ENCODE data around the gene KCNH5. TPM values are rescaled to one million over a fixed set of nuclear protein-coding genes. Genes with fewer than 3 reads are reported as not detected.

Gene KCNH5
- total and polyA plus RNA-seq, 2 of the 13 experiments (the other 11 are each of a cell fraction or from before 2014, with no cell fraction given) = not detected

DNA sequence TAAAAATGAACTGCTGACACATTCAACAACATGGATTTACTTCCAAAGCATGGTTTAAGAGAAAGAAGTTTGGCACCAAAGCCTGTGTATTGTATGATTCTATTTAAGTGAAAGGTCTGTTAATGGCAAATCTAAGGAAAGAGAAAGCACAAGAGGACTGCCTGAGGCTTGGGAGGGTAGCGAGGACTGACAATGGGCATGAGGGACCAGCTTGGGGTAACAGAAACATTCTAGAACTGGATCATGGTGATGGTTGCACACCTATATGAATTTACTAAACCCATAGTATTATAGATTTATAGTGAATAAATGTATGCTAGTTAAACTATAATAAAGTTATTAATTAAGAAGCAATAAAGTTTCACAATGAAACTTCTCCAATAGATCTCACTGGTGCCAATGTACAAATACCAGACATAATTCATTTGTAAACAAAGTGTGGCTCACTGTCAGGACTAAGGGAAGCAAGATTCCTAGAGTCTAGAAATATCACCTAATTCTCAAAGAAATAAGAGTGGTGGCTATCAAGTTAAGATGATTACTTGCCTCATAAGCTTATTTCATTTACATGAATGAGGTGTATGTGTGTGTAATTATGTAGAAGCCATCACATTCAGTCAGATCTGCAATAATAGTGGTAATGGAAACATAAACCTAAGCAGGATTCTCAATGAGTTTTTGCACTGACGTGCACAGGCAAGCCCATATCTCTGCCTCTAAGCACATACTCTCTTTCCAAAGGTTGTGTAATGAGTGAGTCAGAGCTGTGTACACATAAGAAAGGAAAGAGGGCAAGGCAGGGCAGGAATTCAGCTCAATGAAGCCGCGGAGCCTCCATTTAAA lies 353.4 kb downstream of the KCNH5 start (continued):
- TF ChIP-seq, protein P1, sequence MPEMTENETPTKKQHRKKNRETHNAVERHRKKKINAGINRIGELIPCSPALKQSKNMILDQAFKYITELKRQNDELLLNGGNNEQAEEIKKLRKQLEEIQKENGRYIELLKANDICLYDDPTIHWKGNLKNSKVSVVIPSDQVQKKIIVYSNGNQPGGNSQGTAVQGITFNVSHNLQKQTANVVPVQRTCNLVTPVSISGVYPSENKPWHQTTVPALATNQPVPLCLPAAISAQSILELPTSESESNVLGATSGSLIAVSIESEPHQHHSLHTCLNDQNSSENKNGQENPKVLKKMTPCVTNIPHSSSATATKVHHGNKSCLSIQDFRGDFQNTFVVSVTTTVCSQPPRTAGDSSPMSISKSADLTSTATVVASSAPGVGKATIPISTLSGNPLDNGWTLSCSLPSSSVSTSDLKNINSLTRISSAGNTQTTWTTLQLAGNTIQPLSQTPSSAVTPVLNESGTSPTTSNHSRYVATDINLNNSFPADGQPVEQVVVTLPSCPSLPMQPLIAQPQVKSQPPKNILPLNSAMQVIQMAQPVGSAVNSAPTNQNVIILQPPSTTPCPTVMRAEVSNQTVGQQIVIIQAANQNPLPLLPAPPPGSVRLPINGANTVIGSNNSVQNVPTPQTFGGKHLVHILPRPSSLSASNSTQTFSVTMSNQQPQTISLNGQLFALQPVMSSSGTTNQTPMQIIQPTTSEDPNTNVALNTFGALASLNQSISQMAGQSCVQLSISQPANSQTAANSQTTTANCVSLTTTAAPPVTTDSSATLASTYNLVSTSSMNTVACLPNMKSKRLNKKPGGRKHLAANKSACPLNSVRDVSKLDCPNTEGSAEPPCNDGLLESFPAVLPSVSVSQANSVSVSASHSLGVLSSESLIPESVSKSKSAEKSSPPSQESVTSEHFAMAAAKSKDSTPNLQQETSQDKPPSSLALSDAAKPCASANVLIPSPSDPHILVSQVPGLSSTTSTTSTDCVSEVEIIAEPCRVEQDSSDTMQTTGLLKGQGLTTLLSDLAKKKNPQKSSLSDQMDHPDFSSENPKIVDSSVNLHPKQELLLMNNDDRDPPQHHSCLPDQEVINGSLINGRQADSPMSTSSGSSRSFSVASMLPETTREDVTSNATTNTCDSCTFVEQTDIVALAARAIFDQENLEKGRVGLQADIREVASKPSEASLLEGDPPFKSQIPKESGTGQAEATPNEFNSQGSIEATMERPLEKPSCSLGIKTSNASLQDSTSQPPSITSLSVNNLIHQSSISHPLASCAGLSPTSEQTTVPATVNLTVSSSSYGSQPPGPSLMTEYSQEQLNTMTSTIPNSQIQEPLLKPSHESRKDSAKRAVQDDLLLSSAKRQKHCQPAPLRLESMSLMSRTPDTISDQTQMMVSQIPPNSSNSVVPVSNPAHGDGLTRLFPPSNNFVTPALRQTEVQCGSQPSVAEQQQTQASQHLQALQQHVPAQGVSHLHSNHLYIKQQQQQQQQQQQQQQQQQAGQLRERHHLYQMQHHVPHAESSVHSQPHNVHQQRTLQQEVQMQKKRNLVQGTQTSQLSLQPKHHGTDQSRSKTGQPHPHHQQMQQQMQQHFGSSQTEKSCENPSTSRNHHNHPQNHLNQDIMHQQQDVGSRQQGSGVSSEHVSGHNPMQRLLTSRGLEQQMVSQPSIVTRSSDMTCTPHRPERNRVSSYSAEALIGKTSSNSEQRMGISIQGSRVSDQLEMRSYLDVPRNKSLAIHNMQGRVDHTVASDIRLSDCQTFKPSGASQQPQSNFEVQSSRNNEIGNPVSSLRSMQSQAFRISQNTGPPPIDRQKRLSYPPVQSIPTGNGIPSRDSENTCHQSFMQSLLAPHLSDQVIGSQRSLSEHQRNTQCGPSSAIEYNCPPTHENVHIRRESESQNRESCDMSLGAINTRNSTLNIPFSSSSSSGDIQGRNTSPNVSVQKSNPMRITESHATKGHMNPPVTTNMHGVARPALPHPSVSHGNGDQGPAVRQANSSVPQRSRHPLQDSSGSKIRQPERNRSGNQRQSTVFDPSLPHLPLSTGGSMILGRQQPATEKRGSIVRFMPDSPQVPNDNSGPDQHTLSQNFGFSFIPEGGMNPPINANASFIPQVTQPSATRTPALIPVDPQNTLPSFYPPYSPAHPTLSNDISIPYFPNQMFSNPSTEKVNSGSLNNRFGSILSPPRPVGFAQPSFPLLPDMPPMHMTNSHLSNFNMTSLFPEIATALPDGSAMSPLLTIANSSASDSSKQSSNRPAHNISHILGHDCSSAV (CRISPR knock-in tag; IDR thresholded peaks at IDR 0.05; ENCODE audit: borderline replicate concordance) = no peak
- peak; percentile 54; the same call in 1 of the 2 replicates for TF ChIP-seq SIX1 (CRISPR knock-in tag; IDR thresholded peaks at IDR 0.05; ENCODE audit: borderline replicate concordance)
- no peak for TF ChIP-seq NCOA5 (CRISPR knock-in tag; IDR thresholded peaks at IDR 0.05)
- TF ChIP-seq ARID2 (CRISPR knock-in tag; IDR thresholded peaks at IDR 0.05; ENCODE audit: borderline replicate concordance) = no peak
- no peak for TF ChIP-seq FOXC1 (CRISPR knock-in tag; IDR thresholded peaks at IDR 0.05; ENCODE audit: borderline replicate concordance)
- TF ChIP-seq ZFX (CRISPR knock-in tag; IDR thresholded peaks at IDR 0.05; ENCODE audit: low read depth) = no peak
- peak; percentile 66; the same call in 1 of the 2 replicates for TF ChIP-seq TBX3 (IDR thresholded peaks at IDR 0.05; ENCODE audit: borderline replicate concordance)
- no peak for TF ChIP-seq MED8 (CRISPR knock-in tag; IDR thresholded peaks at IDR 0.05; ENCODE audit: insufficient replicate concordance)
- TF ChIP-seq, protein P2, sequence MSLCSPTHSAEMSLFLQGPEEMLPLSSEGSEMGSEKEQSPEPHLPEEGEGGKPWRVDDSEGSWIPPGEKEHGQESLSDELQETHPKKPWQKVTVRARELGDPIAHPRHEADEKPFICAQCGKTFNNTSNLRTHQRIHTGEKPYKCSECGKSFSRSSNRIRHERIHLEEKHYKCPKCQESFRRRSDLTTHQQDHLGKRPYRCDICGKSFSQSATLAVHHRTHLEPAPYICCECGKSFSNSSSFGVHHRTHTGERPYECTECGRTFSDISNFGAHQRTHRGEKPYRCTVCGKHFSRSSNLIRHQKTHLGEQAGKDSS (CRISPR knock-in tag; IDR thresholded peaks at IDR 0.05; ENCODE audit: borderline replicate concordance, low read depth) = no peak; the same call in 1 of the 2 replicates
- TF ChIP-seq, protein P3, sequence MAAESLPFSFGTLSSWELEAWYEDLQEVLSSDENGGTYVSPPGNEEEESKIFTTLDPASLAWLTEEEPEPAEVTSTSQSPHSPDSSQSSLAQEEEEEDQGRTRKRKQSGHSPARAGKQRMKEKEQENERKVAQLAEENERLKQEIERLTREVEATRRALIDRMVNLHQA (CRISPR knock-in tag; IDR thresholded peaks at IDR 0.05) = no peak
- TF ChIP-seq, protein P4, sequence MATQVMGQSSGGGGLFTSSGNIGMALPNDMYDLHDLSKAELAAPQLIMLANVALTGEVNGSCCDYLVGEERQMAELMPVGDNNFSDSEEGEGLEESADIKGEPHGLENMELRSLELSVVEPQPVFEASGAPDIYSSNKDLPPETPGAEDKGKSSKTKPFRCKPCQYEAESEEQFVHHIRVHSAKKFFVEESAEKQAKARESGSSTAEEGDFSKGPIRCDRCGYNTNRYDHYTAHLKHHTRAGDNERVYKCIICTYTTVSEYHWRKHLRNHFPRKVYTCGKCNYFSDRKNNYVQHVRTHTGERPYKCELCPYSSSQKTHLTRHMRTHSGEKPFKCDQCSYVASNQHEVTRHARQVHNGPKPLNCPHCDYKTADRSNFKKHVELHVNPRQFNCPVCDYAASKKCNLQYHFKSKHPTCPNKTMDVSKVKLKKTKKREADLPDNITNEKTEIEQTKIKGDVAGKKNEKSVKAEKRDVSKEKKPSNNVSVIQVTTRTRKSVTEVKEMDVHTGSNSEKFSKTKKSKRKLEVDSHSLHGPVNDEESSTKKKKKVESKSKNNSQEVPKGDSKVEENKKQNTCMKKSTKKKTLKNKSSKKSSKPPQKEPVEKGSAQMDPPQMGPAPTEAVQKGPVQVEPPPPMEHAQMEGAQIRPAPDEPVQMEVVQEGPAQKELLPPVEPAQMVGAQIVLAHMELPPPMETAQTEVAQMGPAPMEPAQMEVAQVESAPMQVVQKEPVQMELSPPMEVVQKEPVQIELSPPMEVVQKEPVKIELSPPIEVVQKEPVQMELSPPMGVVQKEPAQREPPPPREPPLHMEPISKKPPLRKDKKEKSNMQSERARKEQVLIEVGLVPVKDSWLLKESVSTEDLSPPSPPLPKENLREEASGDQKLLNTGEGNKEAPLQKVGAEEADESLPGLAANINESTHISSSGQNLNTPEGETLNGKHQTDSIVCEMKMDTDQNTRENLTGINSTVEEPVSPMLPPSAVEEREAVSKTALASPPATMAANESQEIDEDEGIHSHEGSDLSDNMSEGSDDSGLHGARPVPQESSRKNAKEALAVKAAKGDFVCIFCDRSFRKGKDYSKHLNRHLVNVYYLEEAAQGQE (IDR thresholded peaks at IDR 0.05; ENCODE audit: borderline replicate concordance in 1 of 2, low read depth in 1 of 2, low read length in 2 of 2) = no peak; a peak in 1 of 4 replicates
- TF ChIP-seq SIN3B (IDR thresholded peaks at IDR 0.05; ENCODE audit: low read length) = no peak
- TF ChIP-seq PCBP1 (IDR thresholded peaks at IDR 0.05; ENCODE audit: borderline replicate concordance, low read depth, low read length) = no peak
